ENCODE results near the gene ARHGAP45.

The ARHGAP45 gene

GRCh38 chr19:1088416-1089010 is 21.5 kb downstream of the ARHGAP45 start:
- Histone ChIP-seq H3K27ac (ENCODE audit: low read depth, low read length) (peak overlapping the region; percentile 82), H3K9ac (ENCODE audit: low read length in 5 of 5) (peak overlapping the region in 2 of 5 donors; percentile 30 to 43), H3K9me3 (ENCODE audit: control insufficient read depth in 5 of 5, low read length in 5 of 5) (no peaks in the 10 kb centered on the region), H3K4me1 (ENCODE audit: control insufficient read depth in 5 of 5, insufficient read depth in 5 of 5, low read length in 5 of 5) (peaks cover 3 to 58% (median 38%) of the 10 kb centered on the region in 5 donors), H3K36me3 (ENCODE audit: control insufficient read depth in 5 of 5, insufficient read depth in 5 of 5, low read length in 5 of 5) (peaks cover 0 to 76% (median 59%) of the 10 kb centered on the region in 5 donors), H3K27me3 (ENCODE audit: control insufficient read depth in 5 of 5, insufficient read depth in 4 of 5, low read length in 5 of 5) (no peaks in the 10 kb centered on the region), H3K4me3 (ENCODE audit: low read depth in 1 of 5, low read length in 5 of 5) (no peak overlapping the region)

GRCh38 chr19:1089126-1089771 is 22.3 kb downstream of the ARHGAP45 start:
- Histone ChIP-seq H3K36me3 (ENCODE audit: control insufficient read depth in 5 of 5, insufficient read depth in 5 of 5, low read length in 5 of 5) (peaks cover 0 to 73% (median 60%) of the 10 kb centered on the region in 5 donors), H3K9me3 (ENCODE audit: control insufficient read depth in 5 of 5, low read length in 5 of 5) (no peaks in the 10 kb centered on the region), H3K9ac (ENCODE audit: low read length in 5 of 5) (peak overlapping the region in 1 of 5 donors; percentile 41), H3K4me1 (ENCODE audit: control insufficient read depth in 5 of 5, insufficient read depth in 5 of 5, low read length in 5 of 5) (peaks cover 6 to 64% (median 43%) of the 10 kb centered on the region in 5 donors), H3K27ac (ENCODE audit: low read depth, low read length) (peak overlapping the region; percentile 82), H3K4me3 (ENCODE audit: low read depth in 1 of 5, low read length in 5 of 5) (no peak overlapping the region), H3K27me3 (ENCODE audit: control insufficient read depth in 5 of 5, insufficient read depth in 4 of 5, low read length in 5 of 5) (no peaks in the 10 kb centered on the region)

GRCh38 chr19:1089891-1090290 is 22.9 kb downstream of the ARHGAP45 start:
- H3K27me3 ChIP-seq (ENCODE audit: control insufficient read depth in 5 of 5, insufficient read depth in 4 of 5, low read length in 5 of 5): no peaks in the 10 kb centered on the region
- no peak overlapping the region for H3K4me3 ChIP-seq (ENCODE audit: low read depth in 1 of 5, low read length in 5 of 5)
- H3K27ac ChIP-seq (ENCODE audit: low read depth, low read length): no peak overlapping the region
- no peak overlapping the region for H3K9ac ChIP-seq (ENCODE audit: low read length in 5 of 5)
- H3K36me3 ChIP-seq (ENCODE audit: control insufficient read depth in 5 of 5, insufficient read depth in 5 of 5, low read length in 5 of 5): peaks cover 0 to 68% (median 58%) of the 10 kb centered on the region in 5 donors
- H3K9me3 ChIP-seq (ENCODE audit: control insufficient read depth in 5 of 5, low read length in 5 of 5): no peaks in the 10 kb centered on the region
- H3K4me1 ChIP-seq (ENCODE audit: control insufficient read depth in 5 of 5, insufficient read depth in 5 of 5, low read length in 5 of 5): peaks cover 6 to 66% (median 48%) of the 10 kb centered on the region in 5 donors

- Histone ChIP-seq H3K4me3 (ENCODE audit: low read depth in 1 of 5, low read length in 5 of 5) (no peak overlapping the region), H3K9ac (ENCODE audit: low read length in 5 of 5) (no peak overlapping the region), H3K36me3 (ENCODE audit: control insufficient read depth in 5 of 5, insufficient read depth in 5 of 5, low read length in 5 of 5) (peaks cover 0 to 63% (median 56%) of the 10 kb centered on the region in 5 donors), H3K4me1 (ENCODE audit: control insufficient read depth in 5 of 5, insufficient read depth in 5 of 5, low read length in 5 of 5) (peaks cover 9 to 67% (median 55%) of the 10 kb centered on the region in 5 donors), H3K9me3 (ENCODE audit: control insufficient read depth in 5 of 5, low read length in 5 of 5) (no peaks in the 10 kb centered on the region), H3K27ac (ENCODE audit: low read depth, low read length) (no peak overlapping the region), H3K27me3 (ENCODE audit: control insufficient read depth in 5 of 5, insufficient read depth in 4 of 5, low read length in 5 of 5) (no peaks in the 10 kb centered on the region)
These were observed 24.0 kb downstream of the ARHGAP45 start for GRCh38 chr19:1090731-1091543.

- Histone ChIP-seq H3K9ac (ENCODE audit: low read length in 5 of 5) (no peak overlapping the region), H3K4me3 (ENCODE audit: low read depth in 1 of 5, low read length in 5 of 5) (no peak overlapping the region), H3K36me3 (ENCODE audit: control insufficient read depth in 5 of 5, insufficient read depth in 5 of 5, low read length in 5 of 5) (peaks cover 0 to 56% (median 50%) of the 10 kb centered on the region in 5 donors), H3K27ac (ENCODE audit: low read depth, low read length) (no peak overlapping the region), H3K9me3 (ENCODE audit: control insufficient read depth in 5 of 5, low read length in 5 of 5) (no peaks in the 10 kb centered on the region), H3K27me3 (ENCODE audit: control insufficient read depth in 5 of 5, insufficient read depth in 4 of 5, low read length in 5 of 5) (no peaks in the 10 kb centered on the region), H3K4me1 (ENCODE audit: control insufficient read depth in 5 of 5, insufficient read depth in 5 of 5, low read length in 5 of 5) (peaks cover 9 to 62% (median 51%) of the 10 kb centered on the region in 5 donors)
These were observed 24.7 kb downstream of the ARHGAP45 start for GRCh38 chr19:1091544-1092175.

GRCh38 chr19:1093330-1093729 is 26.4 kb downstream of the ARHGAP45 start:
- Histone ChIP-seq H3K4me1 (ENCODE audit: control insufficient read depth in 5 of 5, insufficient read depth in 5 of 5, low read length in 5 of 5) (peaks cover 6 to 63% (median 46%) of the 10 kb centered on the region in 5 donors), H3K4me3 (ENCODE audit: low read depth in 1 of 5, low read length in 5 of 5) (peak overlapping the region in 3 of 5 donors; percentile 85 to 94 (median 85)), H3K9me3 (ENCODE audit: control insufficient read depth in 5 of 5, low read length in 5 of 5) (no peaks in the 10 kb centered on the region), H3K36me3 (ENCODE audit: control insufficient read depth in 5 of 5, insufficient read depth in 5 of 5, low read length in 5 of 5) (peaks cover 0 to 44% (median 39%) of the 10 kb centered on the region in 5 donors), H3K27me3 (ENCODE audit: control insufficient read depth in 5 of 5, insufficient read depth in 4 of 5, low read length in 5 of 5) (no peaks in the 10 kb centered on the region), H3K27ac (ENCODE audit: low read depth, low read length) (peak overlapping the region; percentile 72), H3K9ac (ENCODE audit: low read length in 5 of 5) (peak overlapping the region in 1 of 5 donors; percentile 95)

GRCh38 chr19:1093811-1094553 is 27.0 kb downstream of the ARHGAP45 start:
- H3K4me1 ChIP-seq (ENCODE audit: control insufficient read depth in 5 of 5, insufficient read depth in 5 of 5, low read length in 5 of 5): peaks cover 12 to 63% (median 46%) of the 10 kb centered on the region in 5 donors
- H3K36me3 ChIP-seq (ENCODE audit: control insufficient read depth in 5 of 5, insufficient read depth in 5 of 5, low read length in 5 of 5): peaks cover 0 to 37% (median 32%) of the 10 kb centered on the region in 5 donors
- H3K4me3 ChIP-seq (ENCODE audit: low read depth in 1 of 5, low read length in 5 of 5): peak overlapping the region; percentile 85 to 94 (median 86)
- no peaks in the 10 kb centered on the region for H3K27me3 ChIP-seq (ENCODE audit: control insufficient read depth in 5 of 5, insufficient read depth in 4 of 5, low read length in 5 of 5)
- H3K27ac ChIP-seq (ENCODE audit: low read depth, low read length): peak overlapping the region; percentile 72
- H3K9ac ChIP-seq (ENCODE audit: low read length in 5 of 5): peak overlapping the region; percentile 73 to 97 (median 83)
- no peaks in the 10 kb centered on the region for H3K9me3 ChIP-seq (ENCODE audit: control insufficient read depth in 5 of 5, low read length in 5 of 5)

GRCh38 chr19:1094655-1094977 is 27.6 kb downstream of the ARHGAP45 start:
- Histone ChIP-seq H3K9ac (ENCODE audit: low read length in 5 of 5) (peak overlapping the region; percentile 73 to 97 (median 83)), H3K36me3 (ENCODE audit: control insufficient read depth in 5 of 5, insufficient read depth in 5 of 5, low read length in 5 of 5) (peaks cover 0 to 31% (median 26%) of the 10 kb centered on the region in 5 donors), H3K27ac (ENCODE audit: low read depth, low read length) (peak overlapping the region; percentile 72), H3K27me3 (ENCODE audit: control insufficient read depth in 5 of 5, insufficient read depth in 4 of 5, low read length in 5 of 5) (no peaks in the 10 kb centered on the region), H3K4me3 (ENCODE audit: low read depth in 1 of 5, low read length in 5 of 5) (peak overlapping the region; percentile 85 to 94 (median 86)), H3K9me3 (ENCODE audit: control insufficient read depth in 5 of 5, low read length in 5 of 5) (peaks cover 0 to under 1% (median 0%) of the 10 kb centered on the region in 5 donors), H3K4me1 (ENCODE audit: control insufficient read depth in 5 of 5, insufficient read depth in 5 of 5, low read length in 5 of 5) (peaks cover 12 to 63% (median 46%) of the 10 kb centered on the region in 5 donors)

Measured in subcutaneous abdominal adipose tissue (tissue), 5 donors.